Hepatocyte (in vitro differentiated cells): ENCODE data around the gene CRIP2.

Source experiments
- CTCF ChIP-seq: fragments of 200-600 bp; sonication (generic); IDR thresholded peaks from 2 replicates; pipeline ENCODE4 v1.5.1; 2016; ENCODE audit warnings: antibody characterized with exemption, mild to moderate bottlenecking; ENCODE audit not compliant: poor library complexity
- EZH2 ChIP-seq: fragments of 200-600 bp; sonication (generic); IDR thresholded peaks from 2 replicates; pipeline ENCODE4 v1.6.1; 2016; ENCODE audit warnings: antibody characterized with exemption, mild to moderate bottlenecking, borderline replicate concordance

- TF ChIP-seq EZH2 (no peak), CTCF (no peak)
Observed at GRCh38 chr14:105529319-105529568, 54.6 kb downstream of the CRIP2 start.
